ENCODE measurements around the gene PINLYP.

PINLYP gene

DNA sequence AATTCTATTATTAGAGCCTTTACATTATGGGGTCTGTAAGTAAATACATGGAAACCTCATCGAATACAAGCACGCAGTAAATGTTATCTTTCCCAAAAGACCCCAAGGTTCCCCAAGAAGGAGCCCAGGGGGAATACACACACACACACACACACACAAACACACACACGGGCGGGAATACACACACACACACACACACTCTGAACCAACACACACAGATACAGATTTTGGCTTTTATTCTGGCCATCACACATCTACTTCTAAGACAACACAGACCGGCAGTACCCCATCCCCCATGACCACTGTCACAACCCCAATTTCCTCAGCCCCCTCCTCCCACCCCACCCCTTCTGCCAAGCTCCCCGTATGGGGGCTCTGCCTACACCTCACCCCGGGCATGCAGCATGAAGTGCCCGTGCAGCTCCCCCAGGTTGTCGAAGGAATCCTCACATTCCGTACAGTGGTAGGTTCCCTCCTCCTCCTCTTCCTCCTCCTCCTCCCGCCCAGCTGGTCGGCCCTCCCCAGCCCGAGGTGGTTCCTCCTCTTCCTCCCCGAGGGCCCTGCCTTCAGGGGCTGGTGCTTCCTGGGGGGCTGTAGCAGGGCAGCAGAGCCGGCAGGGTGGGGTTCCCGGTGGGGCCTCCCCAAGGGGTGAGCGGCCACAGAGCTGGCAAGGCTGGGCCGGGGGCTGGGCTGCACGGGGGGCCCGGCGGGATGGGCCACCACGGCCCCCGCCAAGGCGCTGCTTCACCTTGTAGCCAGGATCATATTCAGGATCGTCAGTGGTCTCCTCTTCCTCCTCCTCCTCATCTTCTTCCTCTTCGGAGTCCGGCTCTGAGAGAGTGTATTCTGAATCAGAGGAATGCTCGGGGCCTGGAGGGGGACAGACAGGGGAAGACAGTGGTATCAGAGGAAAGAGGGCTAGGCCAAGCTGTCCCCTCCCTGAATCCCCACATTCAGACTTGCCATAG is 31.9 kb downstream of the PINLYP start:
- DNase-seq, result no peak

DNA sequence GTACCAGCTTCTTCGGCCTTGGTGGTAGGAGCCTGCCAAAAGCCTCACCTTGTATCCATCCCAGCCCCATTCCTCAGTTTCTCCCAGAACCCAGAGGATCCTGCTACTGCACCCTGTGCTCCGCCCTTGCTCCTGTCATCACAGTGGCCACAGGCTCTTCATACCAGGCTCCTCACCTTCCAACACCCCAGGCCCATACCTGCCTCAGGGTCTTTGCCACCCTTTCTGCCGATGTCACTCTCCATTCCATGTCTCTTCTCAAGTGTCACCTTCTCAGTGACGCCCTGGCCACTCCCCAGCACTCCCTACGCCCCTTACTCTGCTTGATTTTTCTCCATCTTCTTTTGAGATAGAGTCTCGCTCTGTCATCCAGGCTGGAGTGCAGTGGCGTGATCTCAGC is 34.3 kb downstream of the PINLYP start:
- no peak for DNase-seq

DNA sequence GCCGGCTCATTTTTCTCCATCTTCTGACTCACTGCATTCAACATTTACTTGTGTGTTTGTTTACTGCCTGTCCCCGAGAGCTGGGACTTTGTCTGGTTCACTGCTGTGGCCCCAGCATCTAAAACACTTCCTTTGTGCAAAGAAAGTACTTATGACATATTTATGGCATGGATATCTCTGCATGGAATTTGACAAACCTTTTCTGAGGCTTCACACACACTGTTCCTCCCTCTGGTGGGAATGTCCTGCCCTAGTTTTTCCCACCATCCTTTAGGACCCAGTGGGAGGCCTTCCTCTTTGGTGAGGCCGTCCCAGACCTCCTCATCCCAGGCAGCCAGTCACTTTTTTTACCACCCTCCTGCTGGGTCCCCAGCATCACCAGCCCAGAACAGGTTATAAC is 34.9 kb downstream of the PINLYP start:
- DNase-seq, result no peak

DNA sequence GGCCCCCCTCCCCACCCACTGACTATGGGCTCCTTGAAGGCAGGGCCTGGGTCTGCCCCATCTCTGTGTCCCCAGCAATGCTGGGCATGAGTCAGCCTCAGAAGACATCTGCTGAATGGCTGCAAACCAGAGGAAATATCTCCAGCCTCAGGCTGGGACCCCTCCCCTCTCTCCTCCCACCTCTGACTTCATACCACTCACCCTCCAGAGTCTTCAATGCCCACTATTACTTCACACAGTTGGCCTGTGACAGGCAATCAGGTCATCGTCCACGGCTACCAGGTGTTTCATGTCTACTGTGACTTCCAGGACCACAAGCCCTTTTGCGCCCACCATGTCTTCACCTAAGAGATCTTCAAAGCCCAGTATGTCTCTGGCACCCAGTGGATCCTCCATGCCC is 36.2 kb downstream of the PINLYP start, which contains the start of gene SRRM5:
TSS of gene SRRM5 (plus strand) at position 301 of the 400 bp plus-strand sequence. CDS start at position 335, 34 bp downstream.
- DNase-seq, result no peak

DNA sequence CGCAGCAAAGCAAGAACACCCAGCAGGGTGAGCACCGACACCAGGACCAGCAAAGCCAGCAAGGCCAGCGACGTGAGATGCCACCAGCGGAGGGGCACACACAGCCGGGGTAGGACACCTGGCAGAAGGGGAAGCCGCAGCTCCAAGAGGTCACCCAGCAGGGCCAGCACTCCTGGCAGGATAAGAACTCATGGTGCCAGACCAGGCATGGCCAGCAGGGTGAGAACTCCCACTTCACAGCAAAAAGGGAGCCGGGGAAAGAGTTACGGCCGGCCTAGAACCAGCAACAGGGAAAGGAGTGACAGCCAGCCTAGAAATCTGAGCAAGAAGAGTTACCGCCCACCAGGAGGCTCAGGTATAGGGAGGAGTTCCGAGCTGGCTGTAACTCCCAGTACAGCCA is 36.8 kb downstream of the PINLYP start:
- DNase-seq, result no peak

DNA sequence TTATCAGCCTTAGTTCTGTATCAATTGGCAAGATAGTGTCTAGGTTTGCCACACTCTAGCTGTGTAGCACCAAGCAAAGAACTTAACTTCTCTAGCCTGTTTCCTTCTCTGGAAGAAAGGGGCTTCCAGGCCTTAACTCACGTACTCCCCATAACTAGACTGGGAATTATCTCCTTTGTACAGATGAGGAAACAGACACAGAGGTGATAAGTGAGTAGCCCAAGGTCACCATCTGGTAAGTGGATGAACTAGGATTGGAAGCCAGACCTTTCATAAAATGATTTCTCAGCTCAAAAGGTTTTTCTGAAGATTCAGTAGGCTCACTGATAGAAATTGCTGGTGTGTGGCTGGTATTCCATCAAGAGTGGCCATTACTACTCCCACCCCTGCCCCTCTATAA is 40.7 kb downstream of the PINLYP start:
- no peak for DNase-seq

DNA sequence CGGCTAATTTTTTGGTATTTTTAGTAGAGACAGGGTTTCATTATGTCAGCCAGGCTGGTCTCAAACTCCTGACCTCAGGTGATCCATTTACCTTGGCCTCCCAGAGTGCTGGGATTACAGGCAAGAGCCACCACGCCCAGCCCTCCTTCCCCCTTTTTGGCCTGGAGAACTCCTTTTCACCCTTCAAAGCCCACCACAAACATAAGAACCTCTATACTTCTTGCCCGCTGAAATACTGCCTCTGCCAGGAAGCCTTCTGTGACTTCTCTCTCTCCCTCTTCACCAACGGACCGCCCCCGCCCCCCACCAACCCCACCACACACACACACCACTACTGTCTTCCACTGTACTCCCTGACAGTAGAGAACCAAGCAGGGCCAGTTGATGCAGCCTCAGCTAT is 41.4 kb downstream of the PINLYP start:
- no peak for DNase-seq

DNA sequence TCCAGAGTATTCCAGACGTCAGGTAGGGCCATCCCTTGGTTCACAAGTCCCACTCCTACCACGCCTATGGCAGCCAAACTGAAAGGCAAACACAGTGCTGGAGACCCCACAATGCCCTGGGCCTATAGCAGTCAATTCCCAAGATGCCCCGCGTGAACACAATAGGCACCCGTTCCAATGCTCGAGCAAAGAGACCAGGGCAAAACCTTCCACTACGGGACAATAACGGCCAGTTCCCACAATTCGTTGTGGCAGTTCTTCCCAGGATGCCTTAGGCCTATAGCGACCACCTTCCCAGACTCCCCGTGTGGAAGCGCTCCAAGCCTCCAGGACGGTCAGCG is 43.3 kb downstream of the PINLYP start:
- no peak for DNase-seq

DNA sequence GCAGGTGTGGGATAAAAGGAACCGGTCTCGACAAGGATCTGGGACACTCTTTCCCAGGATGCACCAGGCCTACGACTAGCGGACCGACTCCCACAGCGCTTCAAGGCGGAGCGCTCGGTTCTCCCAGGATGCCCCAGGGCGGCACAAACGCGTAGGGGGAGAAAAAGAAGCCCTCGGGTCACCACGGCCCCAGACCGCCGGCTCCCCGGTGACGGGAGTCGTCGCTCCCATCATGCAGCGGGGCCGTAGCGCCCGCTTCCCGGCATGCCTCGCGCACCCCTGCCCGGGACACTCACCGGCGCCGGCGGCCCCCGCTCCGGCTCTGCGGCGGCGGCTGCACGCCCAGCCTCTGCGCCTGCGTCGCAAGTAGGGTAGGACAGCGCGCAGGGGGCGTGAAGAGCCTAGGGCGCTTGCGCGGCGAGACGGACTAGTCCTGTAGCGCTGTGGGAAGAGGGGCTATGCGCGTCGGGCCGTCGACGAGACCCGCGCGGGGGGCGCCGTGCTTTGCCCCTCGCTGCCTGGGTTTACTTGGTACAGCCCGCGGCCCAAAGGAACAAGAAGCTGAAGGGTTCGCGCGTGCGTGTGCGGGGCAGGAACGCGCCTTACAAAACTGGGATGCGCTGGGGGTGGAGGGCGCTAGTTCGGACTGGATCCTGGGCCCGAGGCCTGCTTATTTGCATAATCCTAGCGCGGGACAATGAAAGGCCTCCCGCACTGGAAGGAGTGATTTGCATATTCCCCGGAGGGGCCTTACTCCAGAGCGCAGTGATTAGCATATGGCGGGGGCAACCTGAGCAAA is 43.9 kb downstream of the PINLYP start, which contains the start of gene ZNF428:
TSS of gene ZNF428 (minus strand) at position 368 of the 799 bp plus-strand sequence. CDS start 5,325 bp downstream, outside the sequence.
- DNase-seq, result peak; percentile 57

DNA sequence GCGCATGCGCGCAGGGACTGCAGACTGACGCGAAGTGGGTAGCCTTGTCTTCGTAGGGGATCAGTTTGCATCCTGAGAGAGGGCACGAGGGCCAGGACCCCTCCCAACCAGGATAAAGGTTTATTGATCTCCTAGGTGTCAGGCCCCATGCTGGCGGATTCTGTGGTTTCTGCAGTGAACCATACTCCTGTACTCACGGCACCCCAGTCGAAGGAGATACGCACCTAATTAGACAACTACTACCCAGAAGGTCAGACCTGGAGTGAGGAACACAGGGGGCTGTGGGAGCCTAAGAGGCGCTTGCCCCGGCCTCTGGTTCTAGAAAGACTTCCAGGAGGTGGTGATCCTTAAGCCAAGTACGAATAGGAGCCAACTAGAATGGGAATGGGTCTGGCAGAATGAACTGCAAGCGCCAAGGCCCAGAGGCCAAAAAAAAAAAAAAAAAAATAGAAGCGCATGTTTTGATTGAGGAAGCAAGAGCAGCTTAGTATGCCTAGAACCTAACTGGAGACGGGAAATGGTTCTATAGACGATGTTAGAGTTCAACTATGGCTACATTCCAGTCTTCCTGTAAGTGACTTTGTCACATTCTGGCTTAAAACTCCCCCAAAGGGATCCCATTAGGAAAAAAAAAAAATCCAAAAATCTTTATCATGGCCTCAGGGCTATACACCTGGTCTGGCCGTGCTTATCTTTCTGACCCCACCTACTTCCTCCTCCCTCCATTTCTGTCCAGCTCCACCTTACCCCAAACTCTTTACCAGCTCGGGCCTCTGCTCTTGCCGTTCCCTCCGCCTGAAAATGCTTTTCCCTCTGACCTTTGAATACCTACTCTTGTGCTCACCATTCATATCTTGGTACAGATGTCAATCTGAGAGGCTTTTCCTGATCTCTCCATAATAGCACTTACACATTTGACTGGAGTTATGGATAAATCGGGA is 44.7 kb downstream of the PINLYP start:
- DNase-seq, result no peak

DNA sequence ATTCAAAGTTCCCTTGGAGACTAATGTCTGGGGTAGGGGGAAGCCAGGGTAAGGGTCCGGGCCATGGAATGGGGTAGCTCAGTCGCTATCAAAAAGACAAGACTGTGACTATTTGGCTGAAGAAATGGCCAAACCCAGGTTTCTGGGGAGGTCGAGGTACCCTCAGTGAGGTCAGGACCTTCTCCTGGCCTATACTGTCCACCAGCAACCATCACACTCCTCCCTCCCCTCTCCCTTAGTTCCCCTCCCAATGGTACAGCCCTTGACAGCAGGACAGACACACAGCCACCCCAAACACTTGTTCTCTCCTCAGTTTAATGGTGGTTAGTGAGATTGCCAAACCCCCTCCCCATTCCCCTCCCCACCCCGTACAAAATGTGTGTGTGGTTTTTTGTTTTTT is 46.5 kb downstream of the PINLYP start:
- no peak for DNase-seq

DNA sequence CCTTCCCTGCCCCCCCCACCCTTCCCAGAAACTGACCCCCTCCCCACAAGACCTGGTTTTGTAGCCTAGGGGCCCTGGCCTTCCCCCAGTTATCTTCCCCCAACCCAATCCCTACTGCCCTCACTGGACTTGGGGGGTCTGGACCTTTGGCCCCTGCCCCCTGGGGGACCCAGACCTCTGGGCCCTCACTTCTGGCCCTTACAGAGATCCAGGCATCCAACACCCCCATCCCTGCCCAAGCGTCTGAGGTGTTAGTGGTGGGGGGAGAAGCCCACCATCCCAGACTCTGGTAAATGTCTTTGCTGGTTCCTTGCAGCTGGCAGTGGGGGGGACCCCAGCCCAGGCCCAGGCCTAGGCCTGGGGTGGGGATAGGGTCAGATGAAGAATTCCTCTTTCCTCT is 47.4 kb downstream of the PINLYP start:
- DNase-seq, result no peak

DNA sequence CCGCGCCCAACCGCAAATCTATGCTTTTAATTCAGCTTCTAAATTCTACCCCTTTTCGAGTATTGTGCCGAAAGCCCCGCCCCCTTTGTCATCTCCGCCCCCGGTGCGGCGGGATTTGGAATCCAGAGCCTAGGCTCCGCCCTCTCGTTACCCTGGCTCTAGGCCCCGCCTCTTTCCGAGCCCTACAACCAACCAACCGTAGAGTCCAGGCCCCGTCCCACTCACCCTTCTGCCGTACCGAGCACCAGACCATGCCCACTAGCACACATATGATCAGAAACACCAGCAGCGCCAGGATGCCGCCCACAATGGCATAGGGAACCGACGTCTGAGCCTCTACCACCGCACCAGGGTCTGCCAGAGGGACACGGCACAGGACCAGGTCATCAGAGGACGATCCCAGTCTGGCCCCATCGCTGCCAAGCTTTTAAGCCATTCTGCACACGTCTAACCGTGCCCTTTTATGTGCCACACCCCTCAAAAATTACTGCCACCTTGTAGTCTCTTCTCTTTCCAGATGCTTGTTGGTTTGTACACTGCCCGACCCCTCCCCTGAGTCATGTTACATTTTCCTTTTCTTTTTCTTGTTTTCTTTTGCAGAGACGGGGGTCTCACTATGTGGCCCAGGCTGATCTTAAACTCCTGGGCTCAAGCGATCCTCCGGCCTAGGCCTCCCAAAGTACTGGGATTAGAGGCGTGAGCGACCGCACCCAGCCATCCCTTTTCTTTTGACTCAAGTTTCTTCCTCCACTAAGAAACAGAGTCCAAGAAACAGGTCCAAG is 48.5 kb downstream of the PINLYP start:
- DNase-seq, result no peak

DNA sequence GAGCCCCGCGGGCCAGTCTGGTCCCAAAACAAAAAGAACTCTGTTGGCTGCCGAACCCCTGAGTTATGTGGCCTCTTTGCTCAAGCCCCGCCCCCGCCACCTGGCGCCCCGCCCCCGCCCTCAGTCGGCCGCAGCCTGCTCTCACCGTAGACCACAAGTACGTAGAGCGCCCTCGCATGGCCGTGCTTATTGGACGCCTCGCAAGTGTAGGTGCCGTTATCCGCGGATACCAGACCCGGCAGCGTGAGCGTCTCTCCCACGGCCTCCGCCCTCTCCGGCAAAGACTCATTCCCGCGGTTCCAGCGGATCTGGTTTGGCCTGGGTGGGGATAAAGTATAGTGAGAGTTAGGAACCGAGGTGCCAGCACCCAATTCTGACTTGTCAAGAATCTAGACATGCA is 49.3 kb downstream of the PINLYP start:
- DNase-seq, result no peak

DNA sequence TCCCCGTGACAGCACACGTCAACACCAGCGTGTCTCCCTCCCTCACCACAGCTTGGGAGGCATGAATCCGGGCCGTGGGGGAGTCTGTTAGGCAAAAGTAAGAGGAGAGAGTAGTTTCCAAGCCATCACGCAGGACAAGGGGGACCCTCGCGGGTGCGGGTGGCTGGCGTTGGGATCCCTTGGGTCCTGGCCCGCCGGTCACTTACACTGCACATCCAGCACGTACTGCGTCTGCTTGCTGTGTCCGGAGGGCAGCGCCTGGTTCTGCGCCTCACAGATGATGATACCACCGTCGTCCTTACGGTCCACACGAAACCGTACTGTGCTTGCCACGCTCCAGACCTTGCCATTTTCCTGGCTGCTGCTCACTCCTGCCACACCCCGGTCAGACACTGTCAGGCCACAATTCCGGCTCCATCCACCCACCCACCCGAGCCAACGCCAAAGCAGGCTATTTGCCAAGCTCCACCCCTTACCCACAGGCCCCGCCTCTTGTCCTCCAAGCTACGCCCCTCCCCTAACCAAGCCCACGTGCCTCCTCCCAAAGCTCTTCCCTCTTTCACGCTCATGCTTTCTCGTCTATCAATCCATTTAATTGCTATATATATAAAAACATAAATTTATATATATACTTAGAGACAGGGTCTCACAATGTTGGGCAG is 50.4 kb downstream of the PINLYP start:
- no peak for DNase-seq

DNA sequence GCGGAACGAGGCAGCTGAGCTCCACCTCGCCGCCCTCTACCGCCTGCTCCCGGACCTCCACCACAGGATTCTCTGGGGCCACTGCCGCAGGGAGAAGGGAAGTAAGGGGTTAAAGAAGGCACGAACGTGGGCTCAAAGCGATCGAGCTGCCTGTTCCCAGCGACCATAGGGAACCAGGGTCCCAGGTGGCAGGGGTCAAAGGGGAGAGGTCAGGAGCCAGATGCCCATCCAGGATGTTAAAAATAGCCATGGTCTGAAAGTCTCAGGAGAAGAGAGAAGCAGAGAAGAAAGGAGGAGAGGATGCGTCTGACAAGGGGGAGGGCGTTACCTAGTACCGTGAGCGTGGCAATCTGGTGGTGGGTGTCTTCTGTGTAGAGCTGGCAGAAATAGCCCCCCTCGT is 51.2 kb downstream of the PINLYP start:
- no peak for DNase-seq

DNA sequence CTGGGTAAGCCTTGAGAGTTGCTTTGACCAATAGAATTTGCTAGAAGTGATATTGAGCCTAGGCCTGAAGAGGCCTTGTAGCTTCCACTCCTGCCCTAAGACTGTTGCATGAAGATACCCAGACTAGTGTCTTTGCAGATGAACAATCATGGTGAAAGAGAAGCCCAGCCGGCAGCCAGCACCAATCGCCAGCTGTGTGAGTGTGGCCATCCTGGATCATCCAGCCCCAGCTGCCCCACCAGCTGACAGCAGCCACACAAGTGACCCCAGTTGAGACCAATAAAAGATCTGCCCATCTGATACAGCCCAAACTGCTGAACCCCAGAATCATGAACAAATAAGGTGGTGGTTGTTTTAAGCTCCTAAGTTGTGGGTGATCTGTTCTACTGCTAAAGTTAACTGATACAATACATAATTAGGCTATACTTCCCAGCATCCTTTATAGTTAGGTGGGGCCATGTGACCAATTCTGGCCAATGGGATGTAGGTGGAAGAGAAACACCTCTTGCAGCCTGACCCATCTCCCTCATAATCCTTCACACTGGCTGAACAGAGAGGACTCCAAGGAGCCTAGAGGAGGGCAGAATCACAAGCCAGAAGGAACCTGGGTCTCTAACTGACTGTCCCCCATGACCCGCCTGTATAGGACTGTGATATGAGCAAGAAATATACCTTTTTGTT is 53.2 kb downstream of the PINLYP start:
- no peak for DNase-seq

DNA sequence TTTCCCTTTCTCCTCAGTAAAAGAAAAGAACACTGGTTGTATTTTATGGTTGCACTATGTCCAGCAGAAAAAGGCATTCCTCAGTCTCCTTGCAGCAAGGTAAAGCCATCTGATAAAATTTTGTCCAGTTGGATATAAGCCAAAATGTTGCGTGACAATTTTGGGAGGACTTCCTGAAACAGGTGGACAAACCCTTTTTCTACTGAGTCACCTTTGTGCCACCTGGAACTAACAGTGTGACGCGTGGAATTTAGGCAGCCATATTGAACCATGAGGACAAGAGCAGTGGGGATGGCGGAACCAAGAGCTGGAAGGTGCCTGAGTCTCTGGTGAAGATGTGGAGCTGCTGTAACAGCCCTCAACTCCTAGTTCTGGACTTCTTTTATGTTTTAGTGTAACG is 55.9 kb downstream of the PINLYP start:
- DNase-seq, result no peak
